Nephron (organoid): ENCODE data around the gene SMAD4.

Experiments used
- H3K27ac Mint-ChIP-seq, 3 experiments: 2 replicates each; pipeline ENCODE4 v1.8.0; 2020; ENCODE audit warnings: mixed read lengths in 3 of 3, mild to moderate bottlenecking in 2 of 3, moderate library complexity in 1 of 3
- H3K27me3 Mint-ChIP-seq: 2 replicates; pipeline ENCODE4 v1.8.0; 2021; ENCODE audit warnings: low read depth, mild to moderate bottlenecking, moderate library complexity, mixed read lengths
- H3K36me3 Mint-ChIP-seq: 2 replicates; pipeline ENCODE4 v1.8.0; 2020; ENCODE audit warnings: low read depth, mixed read lengths
- H3K4me1 Mint-ChIP-seq: 2 replicates; pipeline ENCODE4 v1.8.0; 2020; ENCODE audit warnings: mixed read lengths
- H3K4me3 Mint-ChIP-seq, 3 experiments: 2 replicates each; pipeline ENCODE4 v1.8.0; 2020; ENCODE audit warnings: mild to moderate bottlenecking in 3 of 3, mixed read lengths in 3 of 3, moderate library complexity in 2 of 3
- H3K9me3 Mint-ChIP-seq: 2 replicates; pipeline ENCODE4 v1.8.0; 2020; ENCODE audit warnings: mixed read lengths
- CTCF ChIP-seq, 3 experiments: fragments of 200-600 bp; sonication (generic); IDR thresholded peaks; one replicate each; pipeline ENCODE4 v1.5.0; 2021; ENCODE audit warnings: antibody characterized with exemption in 3 of 3; ENCODE audit not compliant: unreplicated experiment in 3 of 3

Gene SMAD4

GRCh38 chr18:51013259-51013658 is 16.8 kb upstream of the SMAD4 start:
- TF ChIP-seq CTCF (IDR thresholded peaks at IDR 0.05; ENCODE audit: unreplicated experiment in 3 of 3), result no peak

GRCh38 chr18:51017140-51017879 is 12.7 kb upstream of the SMAD4 start:
- peaks cover 4% of the 10 kb centered on the region for H3K27me3 Mint-ChIP-seq
- TF ChIP-seq CTCF (IDR thresholded peaks at IDR 0.05; ENCODE audit: unreplicated experiment in 3 of 3), result no peak
- H3K36me3 Mint-ChIP-seq, result peaks cover 7% of the 10 kb centered on the region
- no peak overlapping the region for H3K4me3 Mint-ChIP-seq
- no peak overlapping the region for H3K27ac Mint-ChIP-seq
- H3K9me3 Mint-ChIP-seq, result no peaks in the 10 kb centered on the region
- H3K4me1 Mint-ChIP-seq, result no peaks in the 10 kb centered on the region

More at GRCh38 chr18:51013259-51013658, 16.8 kb upstream of the SMAD4 start:
- Mint-ChIP-seq H3K9me3 (no peaks in the 10 kb centered on the region), H3K27ac (no peak overlapping the region), H3K4me3 (no peak overlapping the region), H3K4me1 (peaks cover 11% of the 10 kb centered on the region), H3K27me3 (peaks cover 4% of the 10 kb centered on the region), H3K36me3 (peaks cover 7% of the 10 kb centered on the region)

GRCh38 chr18:51020536-51020935 is 9.5 kb upstream of the SMAD4 start:
- no peak overlapping the region for H3K27ac Mint-ChIP-seq
- H3K4me1 Mint-ChIP-seq, result no peaks in the 10 kb centered on the region
- TF ChIP-seq CTCF (IDR thresholded peaks at IDR 0.05; ENCODE audit: unreplicated experiment in 3 of 3), result no peak
- no peak overlapping the region for H3K4me3 Mint-ChIP-seq
- H3K27me3 Mint-ChIP-seq, result peaks cover 6% of the 10 kb centered on the region
- H3K36me3 Mint-ChIP-seq, result peaks cover 8% of the 10 kb centered on the region
- peaks cover 6% of the 10 kb centered on the region for H3K9me3 Mint-ChIP-seq

- H3K4me3 Mint-ChIP-seq, result no peak overlapping the region
- H3K4me1 Mint-ChIP-seq, result no peaks in the 10 kb centered on the region
- H3K36me3 Mint-ChIP-seq, result peaks cover 7% of the 10 kb centered on the region
- peaks cover 6% of the 10 kb centered on the region for H3K9me3 Mint-ChIP-seq
- no peak overlapping the region for H3K27ac Mint-ChIP-seq
- peaks cover 6% of the 10 kb centered on the region for H3K27me3 Mint-ChIP-seq
- TF ChIP-seq CTCF (IDR thresholded peaks at IDR 0.05; ENCODE audit: unreplicated experiment in 3 of 3), result no peak
Measured at GRCh38 chr18:51021226-51021965, 8.6 kb upstream of the SMAD4 start.

- H3K4me1 Mint-ChIP-seq, result peaks cover 17% of the 10 kb centered on the region
- H3K9me3 Mint-ChIP-seq, result peaks cover 6% of the 10 kb centered on the region
- no peak overlapping the region for H3K4me3 Mint-ChIP-seq
- H3K36me3 Mint-ChIP-seq, result peaks cover 13% of the 10 kb centered on the region
- no peak for TF ChIP-seq CTCF (IDR thresholded peaks at IDR 0.05; ENCODE audit: unreplicated experiment in 3 of 3)
- H3K27me3 Mint-ChIP-seq, result peaks cover 3% of the 10 kb centered on the region
- H3K27ac Mint-ChIP-seq, result no peak overlapping the region
Measured at GRCh38 chr18:51025512-51025911, 4.5 kb upstream of the SMAD4 start.
